Measurements from ENCODE around the gene CHKA.
A peak's percentile ranks its signal among the peaks of the same experiment; 100 is the strongest.

The CHKA gene

GRCh38 chr11:68142441-68143309 lies 21.5 kb upstream of the CHKA start:
- no peak for DNase-seq

GRCh38 chr11:68142028-68142412 lies 20.8 kb upstream of the CHKA start:
- no peak for DNase-seq

DNA sequence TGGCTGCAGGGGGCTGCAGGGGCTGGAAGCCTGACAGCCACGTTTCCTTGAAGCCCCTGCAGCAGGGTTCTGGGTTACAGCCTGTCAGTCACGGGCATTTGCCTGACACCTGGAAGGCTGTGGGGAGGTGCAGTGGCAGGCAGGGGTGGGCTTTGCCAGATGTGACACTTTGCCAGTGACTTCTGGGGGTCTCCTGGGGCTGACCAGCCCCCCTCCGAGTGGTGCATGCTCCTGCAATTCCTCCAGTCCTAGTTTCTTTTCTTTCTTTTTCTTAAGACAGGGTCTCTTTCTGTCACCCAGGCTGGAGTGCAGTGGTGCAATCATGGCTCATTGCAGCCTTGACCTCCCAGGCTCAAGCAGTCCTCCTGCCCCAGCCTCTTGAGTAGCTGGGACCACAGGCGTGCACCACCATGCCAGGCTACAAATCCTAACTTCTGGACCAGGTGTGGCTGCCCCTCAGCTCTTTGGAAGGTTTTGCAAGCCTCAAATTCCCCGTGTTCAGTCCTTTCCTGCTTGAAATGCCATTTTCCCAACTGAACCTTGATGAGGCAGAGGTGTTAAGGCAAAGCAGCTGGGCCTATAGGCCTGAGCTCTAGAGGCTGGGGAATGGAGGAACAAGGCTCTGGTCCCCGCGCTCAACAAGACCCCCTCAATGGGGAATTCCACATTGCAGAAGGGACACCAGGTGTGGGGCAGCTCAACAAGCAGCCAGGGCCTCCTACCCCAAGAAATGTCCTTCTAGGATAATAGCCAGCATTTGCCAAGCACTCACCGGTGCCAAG lies 20.2 kb upstream of the CHKA start:
- DNase-seq: no peak

DNA sequence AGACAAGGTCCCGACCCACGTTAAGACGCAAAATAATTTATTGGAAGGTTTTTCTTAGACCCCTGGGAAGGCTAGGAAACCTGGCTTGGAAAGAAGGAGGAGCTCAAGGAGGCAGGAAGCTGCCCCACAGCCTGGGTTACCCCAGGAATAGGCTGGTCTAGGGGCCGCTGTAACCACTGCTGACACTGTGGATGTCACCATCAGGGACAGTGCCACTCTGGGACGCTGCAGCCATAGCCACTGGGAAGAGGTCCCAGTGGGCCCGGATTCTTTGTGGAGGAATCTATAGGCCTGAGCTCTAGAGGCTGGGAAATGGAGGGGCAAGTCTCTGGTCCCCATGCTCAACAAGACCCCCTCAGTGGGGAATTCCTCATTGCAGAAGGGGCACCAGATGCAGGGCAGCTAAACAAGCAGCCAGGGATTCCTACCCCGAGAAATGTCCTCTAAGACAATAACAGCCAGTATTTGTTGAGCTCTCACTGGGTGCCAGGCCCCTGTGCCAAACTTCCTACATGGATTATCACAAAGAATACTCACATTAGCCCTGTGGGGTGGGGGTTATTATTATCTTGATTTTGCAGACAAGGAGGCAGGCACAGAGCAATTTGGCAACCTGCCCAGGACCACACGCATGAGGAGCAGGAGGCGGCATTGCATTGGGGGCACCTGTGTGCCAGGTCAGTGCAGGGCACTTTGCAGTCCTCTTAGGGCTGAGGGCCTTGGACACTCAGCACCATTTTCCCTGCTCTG lies 19.5 kb upstream of the CHKA start:
- DNase-seq: peak in 2 of 3 experiments; percentile 53 to 87

GRCh38 chr11:68138237-68138636 lies 17.0 kb upstream of the CHKA start:
- no peak for DNase-seq

DNA sequence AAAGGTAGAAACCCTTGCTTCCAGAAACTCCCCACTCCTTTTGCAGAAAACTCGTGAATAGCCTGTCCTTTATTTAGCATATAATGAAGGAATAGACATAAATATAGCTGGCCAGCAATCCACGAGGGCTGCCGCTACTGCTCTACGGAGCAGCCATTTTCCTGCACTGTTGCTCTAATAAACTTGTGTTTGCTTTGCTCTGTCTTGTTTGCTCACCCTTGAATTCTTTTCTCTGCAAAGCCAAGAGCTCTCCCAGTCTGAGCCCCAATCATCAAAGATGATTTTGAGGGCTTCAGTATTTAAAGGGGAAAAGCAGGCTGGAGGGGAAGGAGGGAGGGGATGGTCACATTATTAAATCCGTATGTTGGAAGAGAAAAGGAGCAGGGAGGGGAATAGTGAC lies 16.6 kb upstream of the CHKA start:
- peak in 2 of 3 experiments; percentile 15 to 59 for DNase-seq

GRCh38 chr11:68136866-68137265 lies 15.7 kb upstream of the CHKA start:
- DNase-seq: no peak

GRCh38 chr11:68135161-68135560 lies 14.0 kb upstream of the CHKA start:
- no peak for DNase-seq

GRCh38 chr11:68133761-68134160 lies 12.6 kb upstream of the CHKA start:
- DNase-seq: no peak

GRCh38 chr11:68130121-68130520 lies 8.9 kb upstream of the CHKA start:
- DNase-seq: no peak

GRCh38 chr11:68128682-68129327 lies 7.6 kb upstream of the CHKA start:
- no peak for DNase-seq

DNA sequence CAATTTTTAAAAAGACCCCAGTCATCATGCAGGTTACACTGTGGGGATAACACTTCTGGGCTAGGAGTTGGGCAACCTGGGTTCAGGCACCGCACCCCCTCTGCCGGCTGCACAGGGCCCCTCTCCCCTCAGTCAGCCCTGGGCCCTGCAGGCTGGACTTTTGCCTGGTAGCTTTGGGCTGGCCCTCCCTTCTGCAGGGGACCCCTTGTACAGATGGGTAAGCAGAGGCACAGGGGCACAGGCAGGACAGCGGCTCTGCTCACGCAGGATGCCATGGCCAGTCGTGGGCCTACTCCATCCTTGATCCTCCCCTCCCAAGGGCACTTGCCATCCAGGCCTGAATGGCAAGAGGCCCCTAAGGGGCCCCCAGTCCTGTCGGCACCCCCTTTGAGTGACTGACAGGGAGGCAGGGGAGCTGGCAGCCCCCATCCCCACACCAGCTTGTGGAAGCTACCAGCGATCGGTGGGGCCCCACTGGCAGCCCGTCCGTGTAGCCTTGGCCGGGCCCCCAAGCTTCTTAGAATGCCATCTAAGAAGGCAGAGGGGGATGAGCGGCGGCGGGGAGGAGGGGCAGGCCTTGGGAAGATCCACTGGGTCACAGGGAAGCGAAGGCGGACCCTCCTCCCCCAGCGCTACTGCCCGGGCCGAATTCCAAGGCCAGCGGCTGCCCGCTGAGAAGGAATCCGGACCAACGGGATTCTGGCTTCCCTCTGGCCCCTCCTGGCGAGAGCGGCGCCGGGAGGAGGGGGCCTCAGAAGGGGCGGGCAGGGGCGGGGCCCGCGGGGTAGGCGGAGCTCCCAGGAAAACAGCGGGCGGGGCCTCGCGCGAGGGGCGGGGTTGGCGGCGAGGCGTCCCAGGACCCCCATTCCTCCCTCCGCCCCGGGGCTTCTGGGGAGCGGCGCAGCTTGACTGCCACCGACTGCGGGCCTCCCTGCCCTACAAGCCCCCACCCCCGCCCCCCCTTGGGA lies 6.8 kb upstream of the CHKA start:
- no peak for DNase-seq

GRCh38 chr11:68125164-68125563 lies 4.0 kb upstream of the CHKA start:
- DNase-seq: no peak

DNA sequence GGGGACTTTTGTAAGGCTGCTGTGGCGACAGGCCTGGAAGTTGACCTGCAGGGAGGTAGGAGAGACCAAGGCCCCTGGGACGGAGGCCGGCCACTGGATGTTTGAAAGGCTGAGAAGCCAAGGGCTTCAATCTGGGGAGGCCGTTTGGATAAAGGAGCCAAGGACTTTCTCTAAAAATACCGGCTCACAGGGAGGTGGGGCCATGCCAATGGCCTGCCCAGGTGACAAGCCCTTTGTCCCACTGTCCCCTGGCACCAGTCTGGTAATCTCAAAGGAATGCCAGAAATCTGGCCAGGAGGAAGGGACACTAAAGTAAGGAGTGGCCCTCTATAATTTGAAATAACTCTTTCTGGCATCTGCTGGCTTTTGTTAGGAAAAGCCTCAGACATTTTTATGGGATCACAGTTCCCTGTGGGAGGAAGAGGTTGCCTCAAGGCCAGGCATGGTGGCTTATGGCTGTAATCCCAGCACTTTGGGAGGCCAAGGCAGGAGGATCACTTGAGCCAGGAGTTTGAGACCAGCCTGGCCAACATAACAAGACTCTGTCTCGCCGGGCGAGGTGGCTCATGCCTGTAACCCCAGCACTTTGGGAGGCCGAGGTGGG lies 1.9 kb upstream of the CHKA start:
- no peak for DNase-seq

DNA sequence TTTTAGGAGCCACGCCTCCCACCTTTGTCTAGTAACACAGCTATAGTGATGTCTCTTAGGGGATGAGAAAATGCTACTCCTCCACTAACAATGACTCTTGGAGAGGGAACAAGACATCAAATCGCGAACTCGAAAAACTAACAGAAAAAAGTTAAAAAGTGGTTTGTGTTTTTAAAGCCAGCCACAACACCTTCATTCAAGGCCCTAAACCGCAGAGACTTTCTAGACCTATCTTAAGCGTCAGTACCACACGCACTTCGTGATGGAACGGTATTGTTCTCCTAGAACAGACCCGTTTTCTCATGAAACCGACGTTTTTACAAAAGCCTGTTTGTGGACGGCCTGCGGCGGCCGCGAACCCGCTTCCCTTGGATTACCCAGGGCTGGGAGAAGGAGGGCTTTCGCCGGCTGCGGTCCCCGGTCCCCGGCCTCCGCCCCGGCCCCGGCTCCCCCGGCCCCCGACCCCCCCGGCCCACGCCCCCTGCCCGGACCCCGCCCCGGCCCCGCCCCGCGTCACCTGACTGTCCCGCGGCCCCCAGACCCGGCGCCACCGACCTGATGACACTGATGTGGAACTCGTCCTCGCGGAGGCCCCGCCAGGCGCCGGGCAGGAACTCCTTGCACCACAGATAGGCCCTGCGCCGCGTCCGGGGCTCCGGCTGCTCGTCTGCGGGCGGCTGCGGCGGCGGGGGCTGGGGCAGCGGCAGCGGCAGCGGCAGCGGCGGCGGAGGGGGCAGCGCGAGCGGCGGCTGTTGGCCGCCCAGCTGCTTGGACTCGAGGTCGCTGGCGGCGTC lies 718 bp downstream of the CHKA start:
- peak; percentile 22 to 75 (median 57) for DNase-seq

DNA sequence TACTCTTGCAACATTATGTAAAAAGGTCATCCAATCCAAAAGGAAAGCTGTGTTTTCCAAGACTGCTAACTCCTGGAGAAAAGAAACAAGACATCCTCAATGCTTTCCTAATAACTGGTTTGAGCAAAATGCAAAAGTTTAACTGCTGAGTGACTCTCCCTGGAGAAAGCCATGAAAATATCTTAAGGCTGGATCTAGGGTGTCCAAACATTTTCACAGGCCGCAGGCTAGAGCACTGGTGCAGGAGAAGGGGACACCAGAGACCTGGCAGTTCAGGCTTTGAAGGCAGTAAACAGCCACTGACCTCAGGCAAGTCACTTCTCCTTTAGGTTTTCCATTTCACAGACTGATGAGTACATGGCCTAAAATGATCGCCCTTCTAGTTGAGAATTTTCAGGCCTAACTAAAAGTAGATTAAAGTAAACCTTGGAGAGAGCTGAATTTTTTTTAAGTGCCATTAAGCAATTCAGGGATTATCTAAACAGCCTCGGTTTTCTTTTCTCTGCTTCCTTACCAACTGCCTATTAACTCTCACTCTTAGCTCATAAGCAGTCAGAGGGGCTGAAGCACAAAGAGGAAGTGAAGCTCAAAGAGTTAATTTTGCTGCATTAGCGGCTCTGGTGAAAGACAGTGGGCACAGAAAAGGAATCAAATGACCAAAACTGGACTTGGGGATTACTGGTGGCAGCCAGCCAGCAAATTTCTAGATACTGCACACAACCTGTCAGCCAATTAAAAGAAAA lies 2.3 kb downstream of the CHKA start:
- no peak for DNase-seq

GRCh38 chr11:68117853-68118470 lies 3.2 kb downstream of the CHKA start:
- DNase-seq: no peak

- no peak for DNase-seq
Measured at GRCh38 chr11:68116974-68117373, 4.2 kb downstream of the CHKA start.

DNA sequence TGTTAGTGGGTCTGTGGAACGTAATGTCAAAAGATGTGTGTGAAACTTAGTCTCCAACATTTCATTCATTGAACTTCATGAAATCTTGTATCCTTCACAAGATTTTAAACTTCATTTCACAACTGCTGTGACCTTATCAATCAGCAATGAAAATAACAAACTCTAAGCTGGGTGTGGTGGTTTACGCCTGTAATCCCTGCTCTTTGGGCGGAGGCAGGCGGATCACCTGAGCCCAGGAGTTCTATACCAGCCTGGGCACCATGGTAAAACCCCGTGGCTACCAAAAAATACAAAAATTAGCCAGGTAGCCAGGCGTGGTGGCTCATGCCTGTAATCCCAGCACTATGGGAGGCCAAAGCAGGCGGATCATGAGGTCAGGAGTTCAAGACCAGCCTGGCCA lies 5.1 kb downstream of the CHKA start:
- DNase-seq: no peak
